ENCODE results near the gene TGFBR3L. TPM values are rescaled to one million over a fixed set of nuclear protein-coding genes. Genes with fewer than 3 reads are reported as not detected.

TGFBR3L gene
- total and polyA plus RNA-seq, 2 of the 8 experiments (the other 6 are each of a cell fraction or from before 2014, with no cell fraction given), result 3.1 to 3.7 TPM

DNA sequence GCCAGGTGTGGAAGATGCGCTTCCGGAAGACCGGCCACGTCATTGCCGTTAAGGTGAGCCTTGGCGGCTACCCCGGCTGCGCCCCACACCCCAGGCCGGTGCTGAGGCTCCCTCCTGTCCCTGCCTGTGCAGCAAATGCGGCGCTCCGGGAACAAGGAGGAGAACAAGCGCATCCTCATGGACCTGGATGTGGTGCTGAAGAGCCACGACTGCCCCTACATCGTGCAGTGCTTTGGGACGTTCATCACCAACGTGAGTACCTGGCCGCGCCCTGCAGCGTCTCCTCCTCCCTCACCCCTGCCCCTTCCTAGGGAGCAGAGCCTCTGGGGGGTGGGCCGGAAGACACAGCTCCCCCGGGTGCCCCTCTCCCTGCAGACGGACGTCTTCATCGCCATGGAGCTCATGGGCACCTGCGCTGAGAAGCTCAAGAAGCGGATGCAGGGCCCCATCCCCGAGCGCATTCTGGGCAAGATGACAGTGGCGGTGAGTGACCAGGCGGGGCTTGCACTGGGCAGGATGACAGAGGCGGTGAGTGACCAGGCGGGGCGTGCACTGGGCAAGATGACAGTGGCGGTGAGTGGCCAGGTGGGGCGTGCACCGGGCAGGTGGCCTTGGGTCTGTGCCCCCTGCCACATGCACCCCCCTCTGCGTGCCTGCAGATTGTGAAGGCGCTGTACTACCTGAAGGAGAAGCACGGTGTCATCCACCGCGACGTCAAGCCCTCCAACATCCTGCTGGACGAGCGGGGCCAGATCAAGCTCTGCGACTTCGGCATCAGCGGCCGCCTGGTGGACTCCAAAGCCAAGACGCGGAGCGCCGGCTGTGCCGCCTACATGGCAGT is 4.1 kb upstream of the TGFBR3L start:
- Histone ChIP-seq H3K23me2 (ENCODE audit: low read depth, low read length) (no peaks in the 10 kb centered on the region; the same call in 1 of the 2 replicates), H3K4ac (replicated peaks; ENCODE audit: insufficient read length, low read depth, low read length) (no peak overlapping the region), H3K79me2 (ENCODE audit: control insufficient read depth in 1 of 2, insufficient read depth in 2 of 2, low read length in 2 of 2) (peaks cover 0 to 10% of the 10 kb centered on the region in 2 experiments; a peak in 1 of 4 replicates), H2BK20ac (ENCODE audit: low read length) (no peak overlapping the region), H4K91ac (replicated peaks; ENCODE audit: insufficient read length, low read length) (no peak overlapping the region), H3K27me3 (replicated peaks in 1 of 4; ENCODE audit: control insufficient read depth in 3 of 4, extremely low read depth in 1 of 4, insufficient read depth in 3 of 4, low read length in 3 of 4) (peaks cover 0 to 11% (median 8%) of the 10 kb centered on the region in 4 experiments; a peak in 5 of 7 replicates), H4K8ac (ENCODE audit: extremely low read depth, insufficient read depth, low read length) (no peak overlapping the region), H4K20me1 (replicated peaks in 1 of 2; ENCODE audit: control insufficient read depth in 1 of 2, insufficient read depth in 2 of 2, low read length in 2 of 2) (peaks cover 5 to 22% of the 10 kb centered on the region in 2 experiments), H3K18ac (ENCODE audit: extremely low read depth, low read length) (no peak overlapping the region), H2AK5ac (ENCODE audit: low read depth, low read length) (no peak overlapping the region), H3K14ac (ENCODE audit: insufficient read length) (no peak overlapping the region), H3K79me1 (ENCODE audit: low read depth, low read length) (0 out of 2 replicates have a peak, but pooled peaks cover 4% of the 10 kb centered on the region), H2BK15ac (ENCODE audit: low read length) (no peak overlapping the region), H3K9me3 (ENCODE audit: insufficient read depth in 2 of 2, low read depth in 1 of 2, low read length in 1 of 2) (no peaks in the 10 kb centered on the region), H3K4me3 (ENCODE audit: extremely low read depth in 1 of 4, insufficient read depth in 2 of 4, low read depth in 3 of 4, low read length in 4 of 4) (no peak overlapping the region), H3K27ac (ENCODE audit: low read depth, low read length) (no peak overlapping the region), H2AFZ (ENCODE audit: low read length) (no peak overlapping the region), H3K4me2 (ENCODE audit: insufficient read depth in 1 of 2, low read depth in 2 of 2, low read length in 2 of 2) (no peak overlapping the region), H2BK120ac (replicated peaks; ENCODE audit: low read depth, low read length) (no peak overlapping the region), H3K23ac (ENCODE audit: insufficient read length) (no peak overlapping the region), H2BK12ac (ENCODE audit: low read depth, low read length) (no peak overlapping the region), H3K56ac (replicated peaks; ENCODE audit: insufficient read length, low read depth, low read length) (no peak overlapping the region), H3K9ac (replicated peaks in 1 of 4; ENCODE audit: extremely low read depth in 1 of 4, low read depth in 3 of 4, low read length in 3 of 4) (no peak overlapping the region), H2BK5ac (ENCODE audit: low read depth, low read length) (no peak overlapping the region), H3K4me1 (replicated peaks in 1 of 4; ENCODE audit: control insufficient read depth in 3 of 4, insufficient read depth in 4 of 4, low read length in 3 of 4) (no peaks in the 10 kb centered on the region), H4K5ac (ENCODE audit: insufficient read length, low read depth, low read length) (no peak overlapping the region), H3K36me3 (ENCODE audit: control insufficient read depth in 2 of 4, insufficient read depth in 4 of 4, low read length in 3 of 4) (peaks cover 5 to 30% (median 16%) of the 10 kb centered on the region in 4 experiments; a peak in 5 of 8 replicates)
- no peak for FAIRE-seq
- 92% methylated on average over 33 of the region's 54 CpGs; no CpG with 5 or more reads in 1 of the 2 experiments for WGBS, 2 experiments (ENCODE audit: extremely low coverage in 1 of 2, insufficient coverage in 1 of 2, insufficient read length in 1 of 2, insufficient replicate concordance in 2 of 2, low coverage in 1 of 2, low lambda C conversion rate in 2 of 2, missing lambda C conversion rate in 1 of 2)
- DNase-seq (ENCODE audit: low read depth in 1 of 2, low spot score in 2 of 2), result no peak
- CTCF ChIA-PET (ENCODE audit: partially characterized antibody), result interaction anchor here (0.6 to 1.7 kb wide), 4 partner anchors 14 to 58 kb away, joined by 3 to 7 read pairs (median 4); no protein-coding TSS in a partner anchor
- no peak for TF ChIP-seq EGR1 (IDR thresholded peaks at IDR 0.05; ENCODE audit: borderline replicate concordance, low read depth, low read length)
- POLR2A ChIA-PET (ENCODE audit: partially characterized antibody), result interaction anchor here (0.9 to 2.3 kb wide), 4 partner anchors 10 to 16 kb away, joined by 5 to 10 read pairs (median 8); partner anchors contain the start of gene SNAPC2

All from H1 (cell line).